BE2C (cell line): ENCODE results near the gene HMGA1.

ENCODE experiments used
- DNase-seq: peaks from one replicate; pipeline ENCODE4 v3.0.0-alpha.2; 2020
- H3K27me3 ChIP-seq: fragments of 250-450 bp; sonication (Bioruptor Pico); 2 replicates; pipeline ENCODE4 v1.5.1; 2020; ENCODE audit warnings: mild to moderate bottlenecking
- H3K36me3 ChIP-seq: fragments of 250-450 bp; sonication (Bioruptor Pico); 2 replicates; pipeline ENCODE4 v1.5.1; 2020; ENCODE audit warnings: mild to moderate bottlenecking
- H3K4me1 ChIP-seq: fragments of 250-450 bp; sonication (Bioruptor Pico); 2 replicates; pipeline ENCODE4 v1.5.1; 2020
- H3K4me3 ChIP-seq: 2 replicates; pipeline ENCODE4 v1.5.1; 2011; ENCODE audit warnings: low read depth, low read length
- H3K9me3 ChIP-seq: fragments of 250-450 bp; sonication (Bioruptor Pico); 2 replicates; pipeline ENCODE4 v1.5.1; 2020
- CTCF ChIP-seq: IDR thresholded peaks from 2 replicates; pipeline ENCODE4 v1.5.1; 2012; ENCODE audit warnings: mild to moderate bottlenecking, low read depth, low read length

Gene HMGA1

DNA sequence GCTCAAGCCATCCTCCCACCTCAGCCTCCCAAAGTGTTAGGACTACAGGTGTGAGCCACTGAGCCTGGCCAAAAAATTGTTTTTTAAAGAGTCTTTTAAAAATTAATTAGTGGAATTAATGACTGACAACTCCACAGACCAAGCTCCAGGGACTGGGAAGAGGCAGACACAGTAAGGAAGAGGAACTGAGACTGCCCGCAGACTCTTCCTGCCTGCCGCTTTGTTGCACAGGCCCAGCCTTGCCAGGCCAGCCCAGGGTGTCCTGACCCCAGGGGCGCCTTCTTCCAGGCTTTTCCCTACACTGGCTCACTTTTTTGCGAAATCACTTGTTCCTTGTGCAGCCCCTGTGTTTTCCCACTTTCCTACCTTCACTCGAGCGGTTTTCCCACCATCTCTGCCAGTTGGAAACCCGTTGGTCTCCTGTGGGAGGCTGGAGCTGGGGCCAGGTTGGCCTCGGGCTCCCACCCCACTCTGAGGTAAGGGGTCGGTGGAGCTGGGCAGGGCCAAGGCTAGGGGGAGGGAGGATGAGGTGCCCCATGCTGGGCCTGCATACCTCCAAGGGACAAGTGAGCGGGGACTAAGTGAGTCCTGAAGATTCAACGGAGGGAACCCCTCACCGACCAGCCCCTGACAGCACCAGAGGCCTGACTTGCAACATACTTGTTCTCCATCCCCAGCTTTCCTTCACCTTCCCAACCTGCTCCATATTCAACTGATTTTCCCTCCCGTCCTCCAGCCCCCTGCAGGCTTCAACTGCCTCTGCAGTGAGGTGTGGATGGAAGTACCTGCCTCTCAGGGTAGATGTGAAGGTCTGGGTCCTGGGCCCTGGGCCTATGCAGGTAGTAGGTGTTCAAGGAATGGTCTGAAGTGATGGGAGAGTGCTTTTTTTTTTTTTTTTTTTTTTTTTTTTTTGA, 35.6 kb downstream of the HMGA1 start:
- TF ChIP-seq CTCF: peak; percentile 15; the same call in 1 of the 2 replicates
- no peak overlapping the region for H3K4me3 ChIP-seq

DNA sequence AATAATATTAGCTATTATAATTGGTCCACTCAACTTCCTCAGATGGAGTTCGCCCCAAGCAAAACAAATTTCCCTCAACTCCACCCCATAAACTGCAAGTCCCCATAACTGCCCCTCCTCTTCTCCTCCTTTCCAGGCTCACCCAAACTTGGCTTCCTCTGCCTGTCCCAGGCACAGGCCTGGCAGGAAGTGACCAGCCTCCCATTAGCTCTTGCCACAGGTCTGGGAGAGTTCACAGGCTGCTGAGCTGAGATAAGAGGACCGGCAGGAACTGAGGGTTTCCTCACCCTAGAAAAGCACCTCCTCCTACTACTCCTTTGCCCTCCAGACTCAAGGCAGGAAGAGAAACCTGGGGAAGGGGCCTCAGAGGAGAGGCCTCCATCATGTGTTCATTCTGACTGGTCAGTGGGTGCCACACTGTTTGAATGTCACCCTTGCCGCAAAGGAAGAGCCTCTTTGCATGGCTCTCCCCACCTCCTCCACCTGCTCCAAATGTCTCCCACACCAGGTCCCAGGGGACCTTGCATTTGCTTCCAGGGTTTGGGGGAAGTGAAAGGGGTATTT, 36.7 kb downstream of the HMGA1 start:
- DNase-seq: peak; percentile 24
- H3K9me3 ChIP-seq: no peaks in the 10 kb centered on the region
- no peaks in the 10 kb centered on the region for H3K27me3 ChIP-seq
- no peak for TF ChIP-seq CTCF
- no peak overlapping the region for H3K4me3 ChIP-seq
- no peaks in the 10 kb centered on the region for H3K36me3 ChIP-seq
- peaks cover 3% of the 10 kb centered on the region; the same call in 1 of the 2 replicates for H3K4me1 ChIP-seq

More for the DNA sequence above, 35.6 kb downstream of the HMGA1 start:
- Histone ChIP-seq H3K4me1 (peaks cover 3% of the 10 kb centered on the region; the same call in 1 of the 2 replicates), H3K9me3 (no peaks in the 10 kb centered on the region), H3K27me3 (no peaks in the 10 kb centered on the region), H3K36me3 (no peaks in the 10 kb centered on the region)
- no peak for DNase-seq

DNA sequence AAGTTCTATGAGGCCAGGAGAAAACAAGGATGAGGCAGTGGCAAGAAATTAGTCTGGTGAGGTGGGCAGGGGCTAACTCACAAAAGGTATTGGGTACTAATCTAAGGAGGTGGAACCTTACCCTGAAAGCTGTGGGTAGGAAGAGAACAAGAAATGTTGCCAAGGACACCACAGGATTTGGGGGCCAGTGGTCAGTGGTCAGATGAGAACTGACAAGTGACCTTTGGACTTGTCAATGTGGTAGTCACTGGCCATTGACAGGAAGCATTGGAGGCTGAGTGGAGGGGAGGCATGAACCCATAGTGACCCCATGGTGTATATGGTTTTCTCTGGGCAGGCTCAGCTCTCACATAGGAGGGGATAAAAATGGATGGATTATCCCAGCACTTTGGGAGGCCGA, 37.5 kb downstream of the HMGA1 start:
- DNase-seq: no peak
- no peaks in the 10 kb centered on the region for H3K27me3 ChIP-seq
- H3K36me3 ChIP-seq: peaks cover 4% of the 10 kb centered on the region; the same call in 1 of the 2 replicates
- H3K4me1 ChIP-seq: peaks cover 3% of the 10 kb centered on the region; the same call in 1 of the 2 replicates
- no peaks in the 10 kb centered on the region for H3K9me3 ChIP-seq
- no peak overlapping the region for H3K4me3 ChIP-seq
- no peak for TF ChIP-seq CTCF

DNA sequence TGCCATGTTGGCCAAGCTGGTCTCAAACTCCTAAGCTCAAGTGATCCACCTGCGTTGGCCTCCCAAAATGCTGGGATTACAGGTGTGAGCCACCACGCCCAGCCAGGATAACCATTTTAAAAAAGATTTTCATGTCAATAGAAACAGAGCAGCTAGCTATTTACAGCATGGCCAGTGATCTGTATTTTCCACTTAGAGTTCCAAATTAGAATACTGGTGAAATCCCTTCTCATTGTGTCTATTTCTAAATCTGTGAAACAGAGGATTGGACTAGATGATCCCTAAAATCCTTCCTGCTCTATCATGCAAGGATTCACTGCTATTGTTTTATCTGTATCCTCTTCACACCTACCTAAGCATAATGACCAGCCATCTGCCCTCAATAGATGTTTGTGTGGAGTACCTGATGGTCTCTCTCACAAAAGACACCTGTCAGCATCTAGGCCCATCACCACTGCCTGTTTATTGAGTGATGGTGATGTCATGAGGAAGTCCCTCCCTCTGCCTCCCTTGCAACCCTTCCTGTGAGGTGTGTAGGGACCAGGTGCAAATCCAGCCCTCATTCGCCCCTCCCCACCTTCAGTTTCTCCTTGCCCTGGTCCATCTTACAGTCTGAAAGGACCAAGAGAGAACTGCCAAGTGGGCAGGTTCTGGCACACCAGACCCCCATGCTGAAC, 38.6 kb downstream of the HMGA1 start:
- Histone ChIP-seq H3K36me3 (peaks cover 15% of the 10 kb centered on the region), H3K27me3 (no peaks in the 10 kb centered on the region), H3K4me1 (peaks cover 3% of the 10 kb centered on the region; the same call in 1 of the 2 replicates), H3K4me3 (no peak overlapping the region), H3K9me3 (no peaks in the 10 kb centered on the region)
- TF ChIP-seq CTCF: no peak
- DNase-seq: no peak

DNA sequence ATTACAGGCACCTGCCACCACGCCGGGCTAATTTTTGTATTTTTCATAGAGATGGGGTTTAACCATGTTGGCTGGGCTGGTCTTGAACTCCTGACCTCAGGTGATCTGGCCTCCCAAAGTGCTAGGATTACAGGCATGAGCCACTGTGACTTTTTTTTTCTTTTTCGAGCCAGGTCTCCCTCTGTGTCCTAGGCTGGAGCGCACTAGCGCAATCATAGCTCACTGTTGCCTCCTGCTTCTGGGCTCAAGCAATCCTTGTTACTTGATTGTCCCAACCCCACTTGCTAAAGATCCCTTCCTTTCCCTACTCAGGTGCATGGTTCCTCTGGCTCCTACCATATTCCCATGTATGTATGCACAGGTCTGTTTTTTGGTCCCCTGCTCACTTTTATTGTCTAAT, 39.5 kb downstream of the HMGA1 start:
- H3K9me3 ChIP-seq: no peaks in the 10 kb centered on the region
- peaks cover 15% of the 10 kb centered on the region for H3K36me3 ChIP-seq
- no peak for TF ChIP-seq CTCF
- no peak overlapping the region for H3K4me3 ChIP-seq
- no peaks in the 10 kb centered on the region for H3K27me3 ChIP-seq
- H3K4me1 ChIP-seq: peaks cover 3% of the 10 kb centered on the region; the same call in 1 of the 2 replicates
- DNase-seq: no peak
